Upper lobe of right lung (tissue), 1 donor: ENCODE measurements around the gene PIGR. TPM values are rescaled to one million over a fixed set of nuclear protein-coding genes. Genes with fewer than 3 reads are reported as not detected.

Experiments used
- ATAC-seq: fragments of 200-7000 bp; cut with Tn5 transposase; one replicate; pipeline ENCODE4 v1.9.1; 2020; ENCODE audit warnings: mild to moderate bottlenecking, moderate library complexity
- DNase-seq: peaks from one replicate; pipeline ENCODE4 v3.0.0-alpha.2; 2020
- H3K27ac ChIP-seq: fragments of 200-600 bp; one replicate; pipeline ENCODE4 v1.8.0; 2022
- H3K27me3 ChIP-seq: fragments of 200-600 bp; one replicate; pipeline ENCODE4 v1.8.0; 2022; ENCODE audit warnings: mild to moderate bottlenecking
- H3K36me3 ChIP-seq: fragments of 200-600 bp; one replicate; pipeline ENCODE4 v1.8.0; 2022
- H3K4me1 ChIP-seq: fragments of 200-600 bp; one replicate; pipeline ENCODE4 v1.8.0; 2022
- H3K4me3 ChIP-seq: fragments of 200-600 bp; one replicate; pipeline ENCODE4 v1.8.0; 2022; ENCODE audit warnings: mild to moderate bottlenecking
- H3K9me3 ChIP-seq: fragments of 200-600 bp; one replicate; pipeline ENCODE4 v1.8.0; 2022
- intact Hi-C: fragments of 100-400 bp; cut with DNase I; formaldehyde crosslinking; loops from one replicate; pipeline ENCODE4 v1.11.0; 2022
- total RNA-seq: library from RNA; stranded (reverse); fragmentation: NEBNext Ultra II Directional; extraction: Animal tissue kit (Norgen Biotek cat#: 25700); gene quantifications from one replicate; pipeline ENCODE4 v1.2.1, GENCODE V29; 2021
- TF ChIP-seq, protein P1 (sequence below): fragments of 200-600 bp; IDR thresholded peaks from one replicate; pipeline ENCODE4 v1.8.0; 2022; ENCODE audit warnings: antibody characterized with exemption
- donor health status: DM: no; HTN: yes; CAD: no; lungs with severe emphysema.

PIGR gene
- total RNA-seq, 1 donor from 2014 or later, result 700 TPM

GRCh38 chr1:206903687-206904086 lies 42.6 kb downstream of the PIGR start:
- Histone ChIP-seq H3K4me1 (peaks cover 6% of the 10 kb centered on the region), H3K9me3 (no peaks in the 10 kb centered on the region), H3K27ac (no peak overlapping the region), H3K27me3 (no peaks in the 10 kb centered on the region), H3K4me3 (no peak overlapping the region), H3K36me3 (peaks cover 8% of the 10 kb centered on the region)
- intact Hi-C loops, result no loop called here
- TF ChIP-seq, protein P1, sequence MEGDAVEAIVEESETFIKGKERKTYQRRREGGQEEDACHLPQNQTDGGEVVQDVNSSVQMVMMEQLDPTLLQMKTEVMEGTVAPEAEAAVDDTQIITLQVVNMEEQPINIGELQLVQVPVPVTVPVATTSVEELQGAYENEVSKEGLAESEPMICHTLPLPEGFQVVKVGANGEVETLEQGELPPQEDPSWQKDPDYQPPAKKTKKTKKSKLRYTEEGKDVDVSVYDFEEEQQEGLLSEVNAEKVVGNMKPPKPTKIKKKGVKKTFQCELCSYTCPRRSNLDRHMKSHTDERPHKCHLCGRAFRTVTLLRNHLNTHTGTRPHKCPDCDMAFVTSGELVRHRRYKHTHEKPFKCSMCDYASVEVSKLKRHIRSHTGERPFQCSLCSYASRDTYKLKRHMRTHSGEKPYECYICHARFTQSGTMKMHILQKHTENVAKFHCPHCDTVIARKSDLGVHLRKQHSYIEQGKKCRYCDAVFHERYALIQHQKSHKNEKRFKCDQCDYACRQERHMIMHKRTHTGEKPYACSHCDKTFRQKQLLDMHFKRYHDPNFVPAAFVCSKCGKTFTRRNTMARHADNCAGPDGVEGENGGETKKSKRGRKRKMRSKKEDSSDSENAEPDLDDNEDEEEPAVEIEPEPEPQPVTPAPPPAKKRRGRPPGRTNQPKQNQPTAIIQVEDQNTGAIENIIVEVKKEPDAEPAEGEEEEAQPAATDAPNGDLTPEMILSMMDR, result no peak
- ATAC-seq (no peak), DNase-seq (no peak)

GRCh38 chr1:206902702-206903101 lies 43.6 kb downstream of the PIGR start:
- intact Hi-C loops, result no loop called here
- Histone ChIP-seq H3K36me3 (peaks cover 8% of the 10 kb centered on the region), H3K27me3 (no peaks in the 10 kb centered on the region), H3K4me3 (no peak overlapping the region), H3K27ac (no peak overlapping the region), H3K9me3 (no peaks in the 10 kb centered on the region), H3K4me1 (no peaks in the 10 kb centered on the region)
- TF ChIP-seq, protein P1, result no peak
- ATAC-seq (no peak), DNase-seq (no peak)

DNA sequence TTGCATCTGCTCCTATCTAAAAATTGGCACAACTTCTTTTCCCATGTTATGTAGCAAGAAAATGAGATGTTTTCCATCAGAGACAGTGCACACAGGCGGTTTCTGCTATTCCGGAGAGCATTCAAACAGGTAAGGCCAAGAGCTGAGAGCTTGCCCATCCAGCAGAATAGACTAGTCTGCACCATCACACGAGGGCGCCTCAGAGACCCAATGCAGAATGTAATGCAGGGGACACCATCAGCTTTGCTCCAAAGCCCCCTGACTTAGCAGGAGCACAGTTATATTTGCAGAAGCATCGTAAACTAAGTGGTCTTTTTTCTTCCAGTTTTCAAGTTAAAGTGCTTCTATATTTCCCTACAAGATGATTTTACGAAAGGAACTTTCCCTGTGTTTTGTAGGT lies 44.3 kb downstream of the PIGR start:
- TF ChIP-seq, protein P1, result no peak
- Histone ChIP-seq H3K4me1 (no peaks in the 10 kb centered on the region), H3K9me3 (no peaks in the 10 kb centered on the region), H3K27ac (no peak overlapping the region), H3K27me3 (no peaks in the 10 kb centered on the region), H3K36me3 (peaks cover 8% of the 10 kb centered on the region), H3K4me3 (no peak overlapping the region)
- ATAC-seq (no peak), DNase-seq (no peak)
- intact Hi-C loops, result no loop called here

GRCh38 chr1:206900149-206900548 lies 46.1 kb downstream of the PIGR start:
- Histone ChIP-seq H3K27me3 (no peaks in the 10 kb centered on the region), H3K9me3 (no peaks in the 10 kb centered on the region), H3K4me3 (no peak overlapping the region), H3K4me1 (peaks cover 12% of the 10 kb centered on the region), H3K36me3 (peaks cover 8% of the 10 kb centered on the region), H3K27ac (no peak overlapping the region)
- TF ChIP-seq, protein P1, result no peak
- intact Hi-C loops, result no loop called here
- DNase-seq (no peak), ATAC-seq (no peak)

GRCh38 chr1:206899717-206900116 lies 46.5 kb downstream of the PIGR start:
- Histone ChIP-seq H3K4me1 (peaks cover 12% of the 10 kb centered on the region), H3K27ac (no peak overlapping the region), H3K9me3 (no peaks in the 10 kb centered on the region), H3K36me3 (peaks cover 8% of the 10 kb centered on the region), H3K4me3 (no peak overlapping the region), H3K27me3 (no peaks in the 10 kb centered on the region)
- DNase-seq (no peak), ATAC-seq (no peak)
- TF ChIP-seq, protein P1, result no peak
- intact Hi-C loops, result no loop called here

- intact Hi-C loops, result no loop called here
- Histone ChIP-seq H3K9me3 (no peaks in the 10 kb centered on the region), H3K36me3 (peaks cover under 1% of the 10 kb centered on the region), H3K27ac (no peak overlapping the region), H3K4me3 (no peak overlapping the region), H3K27me3 (no peaks in the 10 kb centered on the region), H3K4me1 (peaks cover 12% of the 10 kb centered on the region)
- TF ChIP-seq, protein P1, result no peak
- ATAC-seq (no peak), DNase-seq (no peak)
These were observed 47.3 kb downstream of the PIGR start for GRCh38 chr1:206898915-206899431.
